Hematopoietic multipotent progenitor cell treated with erythropoietin and hydrocortisone succinate and interleukin-3 and kit ligand, for 6 days (in vitro differentiated cells): ENCODE measurements around the gene UBE2Q1.

ENCODE experiments used
- DNase-seq: peaks from one replicate; pipeline ENCODE4 v3.0.0-alpha.2; 2015

Gene UBE2Q1

GRCh38 chr1:154501423-154502065 is 56.9 kb downstream of the UBE2Q1 start:
- DNase-seq = no peak

- no peak for DNase-seq
Measured at GRCh38 chr1:154500533-154500932, 57.9 kb downstream of the UBE2Q1 start.

GRCh38 chr1:154499446-154499845 is 59.0 kb downstream of the UBE2Q1 start:
- no peak for DNase-seq
